ENCODE results near the gene MRM3. TPM values are rescaled to one million over a fixed set of nuclear protein-coding genes. Genes with fewer than 3 reads are reported as not detected.
"Not testable (repeated sequence)": the region's sequence is repeated elsewhere in the genome, so short reads cannot be mapped to it uniquely, and the experiment has no call there.

MRM3 gene
- total RNA-seq, 1 donor from 2014 or later, result 23.2 TPM

GRCh38 chr17:752620-753219 is 29.4 kb upstream of the MRM3 start:
- DNase-seq (ENCODE audit: low spot score in 2 of 2), result peak in 1 of 2 donors; percentile 50
- FAIRE-seq, result no peak

GRCh38 chr17:753418-753817 is 28.7 kb upstream of the MRM3 start:
- FAIRE-seq, result no peak
- no peak for DNase-seq (ENCODE audit: low spot score in 2 of 2)

- FAIRE-seq; DNase-seq (ENCODE audit: low spot score in 2 of 2): not testable (repeated sequence)
These were observed 26.7 kb upstream of the MRM3 start for GRCh38 chr17:755319-755961.

GRCh38 chr17:756010-756567 is 26.1 kb upstream of the MRM3 start:
- FAIRE-seq, result not testable (repeated sequence)

GRCh38 chr17:759964-760363 is 22.2 kb upstream of the MRM3 start:
- FAIRE-seq (no peak), DNase-seq (ENCODE audit: low spot score in 2 of 2) (no peak)

More at GRCh38 chr17:756010-756567, 26.1 kb upstream of the MRM3 start:
- DNase-seq (ENCODE audit: low spot score in 2 of 2), result not testable (repeated sequence)

GRCh38 chr17:760371-760770 is 21.8 kb upstream of the MRM3 start:
- no peak for FAIRE-seq
- DNase-seq (ENCODE audit: low spot score in 2 of 2), result no peak

- no peak for FAIRE-seq
These were observed 15.1 kb upstream of the MRM3 start for GRCh38 chr17:767076-767475.

GRCh38 chr17:773016-773415 is 9.1 kb upstream of the MRM3 start:
- no peak for FAIRE-seq

More at GRCh38 chr17:767076-767475, 15.1 kb upstream of the MRM3 start:
- DNase-seq (ENCODE audit: low spot score in 2 of 2), result no peak

GRCh38 chr17:773467-774312 is 8.5 kb upstream of the MRM3 start:
- FAIRE-seq (no peak), DNase-seq (ENCODE audit: low spot score in 2 of 2) (no peak)

More at GRCh38 chr17:773016-773415, 9.1 kb upstream of the MRM3 start:
- no peak for DNase-seq (ENCODE audit: low spot score in 2 of 2)

GRCh38 chr17:774313-774584 is 7.9 kb upstream of the MRM3 start:
- no peak for FAIRE-seq

GRCh38 chr17:778096-778495 is 4.1 kb upstream of the MRM3 start:
- no peak for DNase-seq (ENCODE audit: low spot score in 2 of 2)
- no peak for FAIRE-seq

More at GRCh38 chr17:774313-774584, 7.9 kb upstream of the MRM3 start:
- no peak for DNase-seq (ENCODE audit: low spot score in 2 of 2)

- FAIRE-seq, result no peak
- DNase-seq (ENCODE audit: low spot score in 2 of 2), result no peak
These were observed 2.0 kb downstream of the MRM3 start for GRCh38 chr17:784143-784542.

- FAIRE-seq; DNase-seq (ENCODE audit: low spot score in 2 of 2): not testable (repeated sequence)
These were observed 3.7 kb downstream of the MRM3 start for GRCh38 chr17:785901-786300.

- no peak for DNase-seq (ENCODE audit: low spot score in 2 of 2)
- no peak for FAIRE-seq
These were observed 5.6 kb downstream of the MRM3 start for GRCh38 chr17:787641-788221.

- DNase-seq (ENCODE audit: low spot score in 2 of 2) (no peak), FAIRE-seq (no peak)
These were observed 6.4 kb downstream of the MRM3 start for GRCh38 chr17:788551-788950.

GRCh38 chr17:789160-789840 is 7.1 kb downstream of the MRM3 start:
- DNase-seq (ENCODE audit: low spot score in 2 of 2) (no peak), FAIRE-seq (no peak)

GRCh38 chr17:789931-790873 is 8.0 kb downstream of the MRM3 start:
- not testable (repeated sequence) for FAIRE-seq; DNase-seq (ENCODE audit: low spot score in 2 of 2)

GRCh38 chr17:790874-791247 is 8.7 kb downstream of the MRM3 start:
- DNase-seq (ENCODE audit: low spot score in 2 of 2); FAIRE-seq: not testable (repeated sequence)

GRCh38 chr17:791829-792228 is 9.7 kb downstream of the MRM3 start:
- DNase-seq (ENCODE audit: low spot score in 2 of 2) (no peak), FAIRE-seq (no peak)
